Heart left ventricle (tissue), 16 donors: ENCODE results near the gene SLC25A10. TPM values are rescaled to one million over a fixed set of nuclear protein-coding genes. Genes with fewer than 3 reads are reported as not detected.

ENCODE experiments used
- ATAC-seq, 4 donors: fragments of 200-7000 bp; cut with Tn5 transposase; one replicate each; pipeline ENCODE4 v1.9.1; 2020 to 2022; ENCODE audit warnings: moderate library complexity in 4 of 4, mild to moderate bottlenecking in 3 of 4, moderate number of reproducible peaks in 1 of 4
- DNase-seq, 5 donors: peaks; one replicate each; pipeline ENCODE4 v3.0.0-alpha.2; 2020
- H3K27ac ChIP-seq, 12 donors: fragments of 200-600 bp; sonication (generic) in 4 of 12; one replicate each; pipeline versions ENCODE4 v1.5.0 to v1.8.0; 2016 to 2022; ENCODE audit warnings: mild to moderate bottlenecking in 2 of 12
- H3K27me3 ChIP-seq, 9 donors: fragments of 200-600 bp; sonication (generic) in 2 of 9; one replicate each; pipeline versions ENCODE4 v1.5.1 to v1.8.0; 2016 to 2022; ENCODE audit warnings: mild to moderate bottlenecking in 3 of 9
- H3K36me3 ChIP-seq, 9 donors: fragments of 200-600 bp; sonication (generic) in 2 of 9; one replicate each; pipeline versions ENCODE4 v1.5.0 to v1.8.0; 2018 to 2022; ENCODE audit warnings: mild to moderate bottlenecking in 2 of 9
- H3K4me1 ChIP-seq, 12 donors: fragments of 200-600 bp; sonication (generic) in 4 of 12; one replicate each; pipeline versions ENCODE4 v1.5.0 to v1.8.0; 2016 to 2022; ENCODE audit warnings: mild to moderate bottlenecking in 3 of 12
- H3K4me3 ChIP-seq, 12 donors: fragments of 200-600 bp; sonication (generic) in 4 of 12; one replicate each; pipeline versions ENCODE4 v1.5.0 to v1.8.0; 2017 to 2022; ENCODE audit warnings: mild to moderate bottlenecking in 9 of 12, moderate library complexity in 4 of 12
- H3K9me3 ChIP-seq, 12 donors: fragments of 200-600 bp; sonication (generic) in 4 of 12; one replicate each; pipeline versions ENCODE4 v1.5.0 to v1.8.0; 2016 to 2022; ENCODE audit warnings: mild to moderate bottlenecking in 1 of 12
- POLR2A ChIP-seq, 2 donors: fragments of 450-650 bp; IDR thresholded peaks; one replicate each; pipeline ENCODE4 v1.6.1; 2017; ENCODE audit warnings: antibody characterized with exemption in 2 of 2, mild to moderate bottlenecking in 2 of 2, moderate library complexity in 2 of 2
- WGBS, 4 donors: extraction: QIAGEN DNeasy Blood & Tissue Kit in 2 of 4; methylation state at CpG; one replicate each; pipeline versions ENCODE4 v1.1.5 to v1.1.7; 2013 to 2018; 5-methylcytosine and 5-hydroxymethylcytosine counted together
- intact Hi-C, 10 donors: fragments of 100-400 bp; cut with DNase I; formaldehyde crosslinking; loops; one replicate each; pipeline versions ENCODE4 v1.11.1 to v1.14.2; 2022
- polyA plus RNA-seq, 2 donors: library from polyadenylated mRNA; stranded (reverse); fragments of 200-250 nt; gene quantifications; one replicate each; pipeline ENCODE4 v1.2.3, GENCODE V29; 2013
- total RNA-seq, 9 donors: library from RNA; depleted of rRNA in 2 of 9; stranded (reverse); fragments of >200 nt in 2 of 9; fragmentation: NEBNext Ultra II Directional in 3 of 9; extraction: Animal tissue kit (Norgen Biotek cat#: 25700) in 3 of 9; gene quantifications; one replicate each; pipeline versions ENCODE4 v1.1.0 to v1.2.4, GENCODE V29; 2016 to 2023
- TF ChIP-seq, protein P1 (sequence below), 12 donors: fragments of 200-600 bp; sonication (generic) in 4 of 12; IDR thresholded peaks; one replicate each; pipeline versions ENCODE4 v1.5.0 to v1.8.0; 2018 to 2022; ENCODE audit warnings: antibody characterized with exemption in 12 of 12, mild to moderate bottlenecking in 5 of 12
- donor health status: ischemic (EF 13 %, LVEDD 7.1; RV severe dilation, severe dysfunction).
- donor health status: healthy with polysubstance abuse.
- donor health status: DM: no; HTN: yes; CAD: no.
- donor health status: DM: no; HTN: no; CAD: no.
- donor health status: ischemic (EF 25% LVEDD 6.9; RV normal size, moderate dysfunction).
- donor health status: ischemic (EF 25% LVEDD 5.7; RV mildly dilated, moderate dysfunction).
- donor health status: healthy.
- donor health status: DM: yes; HTN: yes; CAD: no.
- donor health status: ischemic (EF 35%, LVEDD 5.7; RV mildly dilated, moderate dysfunction).
- donor health status: nonischemic (EF 11% LVEDD 7.7; RV severe dilation, severe dysfunction).
- donor health status: DM: yes; HTN: yes; CAD: no.
- donor health status: PGD.
- donor health status: ischemic (EF 29% LVEDD 5.4; RV normal size, mild dysfunction).
- donor health status: nonischemic (EF 23%, LVEDD 6.1; RV moderate dilation, normal function).

The SLC25A10 gene
- total and polyA plus RNA-seq, 11 donors: 7.0 to 17.9 (median 9.4) TPM

DNA sequence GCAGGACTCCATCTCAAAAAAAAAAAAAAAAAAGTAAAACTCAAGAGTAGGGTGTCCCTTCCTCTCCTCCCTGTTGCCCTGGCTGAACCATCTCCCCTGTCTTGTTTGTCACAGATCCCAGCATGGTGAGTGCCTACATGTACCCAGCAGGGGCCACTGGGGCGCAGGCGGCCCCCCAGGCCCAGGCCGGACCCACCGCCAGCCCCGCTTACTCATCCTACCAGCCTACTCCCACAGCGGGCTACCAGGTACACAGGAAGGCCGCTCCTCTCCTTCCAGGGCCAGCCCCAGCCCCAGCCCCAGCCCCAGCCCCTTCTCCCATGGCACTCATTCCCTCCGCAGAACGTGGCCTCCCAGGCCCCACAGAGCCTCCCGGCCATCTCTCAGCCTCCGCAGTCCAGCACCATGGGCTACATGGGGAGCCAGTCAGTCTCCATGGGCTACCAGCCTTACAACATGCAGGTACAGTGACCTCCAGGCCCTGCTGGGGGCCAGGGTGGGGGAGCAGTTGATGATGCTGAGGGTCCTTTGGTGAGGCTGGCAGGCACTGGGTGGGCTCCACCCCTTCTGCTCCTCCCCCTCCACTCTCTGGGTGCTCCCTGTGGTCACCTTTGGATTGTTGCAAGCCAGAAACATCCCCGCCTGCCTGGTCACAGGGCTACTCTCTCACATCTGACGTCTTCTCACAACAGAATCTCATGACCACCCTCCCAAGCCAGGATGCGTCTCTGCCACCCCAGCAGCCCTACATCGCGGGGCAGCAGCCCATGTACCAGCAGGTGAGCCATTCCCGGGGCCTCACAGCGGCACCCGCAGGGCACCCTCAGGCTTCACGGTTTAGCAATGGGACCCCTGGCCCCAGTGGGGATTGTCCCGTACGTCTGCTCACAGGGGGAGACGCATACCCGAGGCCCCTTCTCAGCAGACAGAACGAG is 11.5 kb upstream of the SLC25A10 start:
- Histone ChIP-seq H3K4me3 (peak overlapping the region in 1 of 12 donors; percentile 88), H3K36me3 (peaks cover 6 to 78% (median 67%) of the 10 kb centered on the region in 9 donors), H3K27ac (no peak overlapping the region), H3K27me3 (no peaks in the 10 kb centered on the region), H3K9me3 (no peaks in the 10 kb centered on the region), H3K4me1 (peaks cover 0 to 49% (median 31%) of the 10 kb centered on the region in 12 donors)
- WGBS, 4 donors: 82 to 85% (median 83%) methylated on average over 18 to 25 of the region's 25 CpGs
- no peak for DNase-seq
- intact Hi-C loops: no loop called here
- no peak for ATAC-seq
- TF ChIP-seq, protein P1, sequence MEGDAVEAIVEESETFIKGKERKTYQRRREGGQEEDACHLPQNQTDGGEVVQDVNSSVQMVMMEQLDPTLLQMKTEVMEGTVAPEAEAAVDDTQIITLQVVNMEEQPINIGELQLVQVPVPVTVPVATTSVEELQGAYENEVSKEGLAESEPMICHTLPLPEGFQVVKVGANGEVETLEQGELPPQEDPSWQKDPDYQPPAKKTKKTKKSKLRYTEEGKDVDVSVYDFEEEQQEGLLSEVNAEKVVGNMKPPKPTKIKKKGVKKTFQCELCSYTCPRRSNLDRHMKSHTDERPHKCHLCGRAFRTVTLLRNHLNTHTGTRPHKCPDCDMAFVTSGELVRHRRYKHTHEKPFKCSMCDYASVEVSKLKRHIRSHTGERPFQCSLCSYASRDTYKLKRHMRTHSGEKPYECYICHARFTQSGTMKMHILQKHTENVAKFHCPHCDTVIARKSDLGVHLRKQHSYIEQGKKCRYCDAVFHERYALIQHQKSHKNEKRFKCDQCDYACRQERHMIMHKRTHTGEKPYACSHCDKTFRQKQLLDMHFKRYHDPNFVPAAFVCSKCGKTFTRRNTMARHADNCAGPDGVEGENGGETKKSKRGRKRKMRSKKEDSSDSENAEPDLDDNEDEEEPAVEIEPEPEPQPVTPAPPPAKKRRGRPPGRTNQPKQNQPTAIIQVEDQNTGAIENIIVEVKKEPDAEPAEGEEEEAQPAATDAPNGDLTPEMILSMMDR (IDR thresholded peaks at IDR 0.05): no peak
- TF ChIP-seq POLR2A (IDR thresholded peaks at IDR 0.05): no peak

DNA sequence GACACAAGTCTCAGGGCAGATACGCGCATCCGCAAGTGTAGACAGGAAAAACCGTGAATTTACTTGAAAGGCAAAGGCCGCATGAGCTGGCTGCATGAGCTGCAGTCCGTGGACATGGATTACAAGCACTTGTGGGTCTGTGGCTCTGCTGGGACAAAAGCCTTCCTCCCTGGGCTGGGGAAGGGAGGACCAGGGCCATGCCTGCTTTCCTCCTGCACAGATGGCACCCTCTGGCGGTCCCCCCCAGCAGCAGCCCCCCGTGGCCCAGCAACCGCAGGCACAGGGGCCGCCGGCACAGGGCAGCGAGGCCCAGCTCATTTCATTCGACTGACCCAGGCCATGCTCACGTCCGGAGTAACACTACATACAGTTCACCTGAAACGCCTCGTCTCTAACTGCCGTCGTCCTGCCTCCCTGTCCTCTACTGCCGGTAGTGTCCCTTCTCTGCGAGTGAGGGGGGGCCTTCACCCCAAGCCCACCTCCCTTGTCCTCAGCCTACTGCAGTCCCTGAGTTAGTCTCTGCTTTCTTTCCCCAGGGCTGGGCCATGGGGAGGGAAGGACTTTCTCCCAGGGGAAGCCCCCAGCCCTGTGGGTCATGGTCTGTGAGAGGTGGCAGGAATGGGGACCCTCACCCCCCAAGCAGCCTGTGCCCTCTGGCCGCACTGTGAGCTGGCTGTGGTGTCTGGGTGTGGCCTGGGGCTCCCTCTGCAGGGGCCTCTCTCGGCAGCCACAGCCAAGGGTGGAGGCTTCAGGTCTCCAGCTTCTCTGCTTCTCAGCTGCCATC is 10.6 kb upstream of the SLC25A10 start:
- Histone ChIP-seq H3K27me3 (no peaks in the 10 kb centered on the region), H3K4me3 (peak overlapping the region in 10 of 12 donors; percentile 66 to 99 (median 88)), H3K9me3 (no peaks in the 10 kb centered on the region), H3K27ac (peak overlapping the region in 2 of 12 donors; percentile 91 to 94), H3K36me3 (peaks cover 4 to 78% (median 68%) of the 10 kb centered on the region in 9 donors), H3K4me1 (peaks cover 0 to 48% (median 31%) of the 10 kb centered on the region in 12 donors)
- ATAC-seq (no peak), DNase-seq (no peak)
- TF ChIP-seq POLR2A (IDR thresholded peaks at IDR 0.05): no peak
- TF ChIP-seq, protein P1 (IDR thresholded peaks at IDR 0.05): no peak
- intact Hi-C loops: no loop called here
- WGBS, 4 donors: 68 to 78% (median 72%) methylated on average over 23 of the region's 23 CpGs

DNA sequence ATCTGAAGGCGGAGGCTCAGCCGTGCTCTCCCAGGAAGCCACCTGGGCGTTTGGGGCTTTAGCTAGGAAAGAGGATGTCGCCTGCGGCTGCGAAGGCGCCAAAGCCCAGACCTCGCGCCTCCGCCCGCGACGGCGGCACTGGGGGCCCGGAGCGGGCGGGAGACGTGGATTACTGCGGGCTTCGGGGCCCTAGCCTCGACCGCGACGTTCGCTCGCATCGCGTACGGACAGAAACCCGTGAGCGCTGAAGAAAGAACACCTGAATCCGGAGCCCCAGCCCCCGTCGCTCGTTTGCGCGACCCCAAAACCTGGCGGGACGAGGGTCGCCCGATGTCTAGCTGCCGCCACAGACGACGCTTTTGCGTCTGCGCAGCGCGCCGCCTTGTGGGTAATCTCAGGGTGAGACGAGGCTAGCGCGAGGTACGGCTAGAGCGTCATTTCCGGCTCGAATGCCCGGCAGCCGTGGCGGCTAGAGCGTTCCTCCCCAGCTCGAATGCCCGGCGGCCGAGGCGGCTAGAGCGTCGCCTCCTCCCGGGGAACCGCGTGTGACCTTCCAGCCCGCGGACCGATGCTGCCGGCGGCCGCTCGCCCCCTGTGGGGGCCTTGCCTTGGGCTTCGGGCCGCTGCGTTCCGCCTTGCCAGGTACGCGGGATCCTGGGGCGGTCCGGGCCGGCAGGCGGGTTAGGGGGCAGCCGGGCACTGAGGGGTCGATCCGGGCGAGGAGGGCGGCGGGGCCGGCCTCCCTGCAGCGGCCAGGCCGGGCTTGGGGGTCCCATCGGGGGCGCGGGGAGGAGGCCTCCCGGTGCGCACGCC is 8.9 kb upstream of the SLC25A10 start, which contains the start of gene MRPL12:
Gene MRPL12, plus strand, starts transcription at position 434 of the 813 bp plus-strand sequence. Its CDS starts 135 bp downstream, at position 569.
- H3K27ac ChIP-seq: peak within 1 kb of the TSS; percentile 41 to 97 (median 92)
- 0% methylated on average over 47 to 102 of the region's 102 CpGs for WGBS, 4 donors
- peak; percentile 87 to 95 (median 93) for ATAC-seq
- peaks cover 0 to 78% (median 68%) of the 10 kb centered on the region in 9 donors for H3K36me3 ChIP-seq
- peak within 1 kb of the TSS; percentile 66 to 99 (median 88) for H3K4me3 ChIP-seq
- peak in 1 of 2 donors; percentile 89 for TF ChIP-seq POLR2A (IDR thresholded peaks at IDR 0.05)
- TF ChIP-seq, protein P1 (IDR thresholded peaks at IDR 0.05): peak in 9 of 12 donors; percentile 13 to 49 (median 32)
- DNase-seq: peak; percentile 94 to 96 (median 95)
- no peaks in the 10 kb centered on the region for H3K9me3 ChIP-seq
- peaks cover 0 to 36% (median 28%) of the 10 kb centered on the region in 12 donors for H3K4me1 ChIP-seq
- H3K27me3 ChIP-seq: no peaks in the 10 kb centered on the region
- intact Hi-C loops: no loop called here
